Measurements from ENCODE around the gene PSMA5.

GRCh38 chr1:109395602-109396512, 30.4 kb downstream of the PSMA5 start:
- TF ChIP-seq CTCF (IDR thresholded peaks at IDR 0.05) (no peak), EZH2phosphoT487 (IDR thresholded peaks at IDR 0.05) (no peak)

Data from neural progenitor cell (in vitro differentiated cells).